ENCODE data around the gene LPCAT3.

LPCAT3 gene

GRCh38 chr12:6955108-6956020 lies 62.9 kb downstream of the LPCAT3 start:
- Histone ChIP-seq H3K79me1 (ENCODE audit: low read depth, low read length) (no peaks in the 10 kb centered on the region), H3K27me3 (ENCODE audit: control insufficient read depth in 3 of 3, insufficient read depth in 3 of 3, low read depth in 1 of 3, low read length in 3 of 3) (no peaks in the 10 kb centered on the region), H2BK12ac (ENCODE audit: low read length) (peak overlapping the region; percentile 30), H3K9ac (ENCODE audit: low read depth, low read length, poor library complexity) (peak overlapping the region; percentile 60), H3K36me3 (replicated peaks in 1 of 2; ENCODE audit: control insufficient read depth in 2 of 2, insufficient read depth in 2 of 2, low read length in 2 of 2) (no peaks in the 10 kb centered on the region), H4K91ac (ENCODE audit: low read depth, low read length, poor library complexity) (no peak overlapping the region), H2BK5ac (ENCODE audit: low read length) (peak overlapping the region; percentile 44), H2BK120ac (ENCODE audit: low read depth, low read length) (peak overlapping the region; percentile 41), H3K4me2 (ENCODE audit: insufficient read depth, low read length, poor library complexity, severe bottlenecking) (no peak overlapping the region), H3K27ac (replicated peaks; ENCODE audit: low read length) (no peak overlapping the region), H3K23ac (ENCODE audit: low read depth, low read length, poor library complexity) (peak overlapping the region; percentile 34), H3K18ac (ENCODE audit: low read length) (no peak overlapping the region), H3K4ac (ENCODE audit: low read length) (no peak overlapping the region), H2AFZ (ENCODE audit: low read length) (no peak overlapping the region), H3K9me3 (replicated peaks in 1 of 2; ENCODE audit: control insufficient read depth in 2 of 2, insufficient read depth in 1 of 2, low read depth in 1 of 2, low read length in 2 of 2) (no peaks in the 10 kb centered on the region), H3K14ac (ENCODE audit: low read length) (no peak overlapping the region), H3K4me3 (ENCODE audit: low read length in 2 of 2) (no peak overlapping the region), H2AK5ac (ENCODE audit: low read depth, low read length) (peak overlapping the region; percentile 91), H2BK15ac (ENCODE audit: low read length) (peak overlapping the region; percentile 75), H4K8ac (ENCODE audit: low read depth, low read length) (no peak overlapping the region), H3K4me1 (ENCODE audit: control insufficient read depth in 2 of 2, insufficient read depth in 1 of 2, low read depth in 1 of 2, low read length in 2 of 2) (peaks cover 2 to 25% of the 10 kb centered on the region in 2 donors)
- WGBS, 2 donors (ENCODE audit: extremely low coverage in 2 of 2, insufficient read length in 2 of 2, insufficient replicate concordance in 1 of 2): no CpG with 5 or more reads among the region's 22 CpGs
- DNase-seq (ENCODE audit: low spot score): no peak

- H3K14ac ChIP-seq (ENCODE audit: low read length): no peak overlapping the region
- H2AK5ac ChIP-seq (ENCODE audit: low read depth, low read length): peak overlapping the region; percentile 91
- peak overlapping the region; percentile 30 for H2BK12ac ChIP-seq (ENCODE audit: low read length)
- H3K36me3 ChIP-seq (replicated peaks in 1 of 2; ENCODE audit: control insufficient read depth in 2 of 2, insufficient read depth in 2 of 2, low read length in 2 of 2): no peaks in the 10 kb centered on the region
- peak overlapping the region; percentile 57 for H3K18ac ChIP-seq (ENCODE audit: low read length)
- H3K27ac ChIP-seq (replicated peaks; ENCODE audit: low read length): no peak overlapping the region
- H3K79me1 ChIP-seq (ENCODE audit: low read depth, low read length): no peaks in the 10 kb centered on the region
- H3K4me3 ChIP-seq (ENCODE audit: low read length in 2 of 2): no peak overlapping the region
- no peak overlapping the region for H3K4ac ChIP-seq (ENCODE audit: low read length)
- no peak overlapping the region for H3K4me2 ChIP-seq (ENCODE audit: insufficient read depth, low read length, poor library complexity, severe bottlenecking)
- H2BK15ac ChIP-seq (ENCODE audit: low read length): peak overlapping the region; percentile 95
- H2BK120ac ChIP-seq (ENCODE audit: low read depth, low read length): no peak overlapping the region
- H4K8ac ChIP-seq (ENCODE audit: low read depth, low read length): no peak overlapping the region
- H3K9ac ChIP-seq (ENCODE audit: low read depth, low read length, poor library complexity): no peak overlapping the region
- peaks cover 2 to 25% of the 10 kb centered on the region in 2 donors for H3K4me1 ChIP-seq (ENCODE audit: control insufficient read depth in 2 of 2, insufficient read depth in 1 of 2, low read depth in 1 of 2, low read length in 2 of 2)
- H4K91ac ChIP-seq (ENCODE audit: low read depth, low read length, poor library complexity): no peak overlapping the region
- H3K23ac ChIP-seq (ENCODE audit: low read depth, low read length, poor library complexity): peak overlapping the region; percentile 34
- peak overlapping the region; percentile 66 for H2BK5ac ChIP-seq (ENCODE audit: low read length)
- no peak for DNase-seq (ENCODE audit: low spot score)
- no peaks in the 10 kb centered on the region for H3K9me3 ChIP-seq (replicated peaks in 1 of 2; ENCODE audit: control insufficient read depth in 2 of 2, insufficient read depth in 1 of 2, low read depth in 1 of 2, low read length in 2 of 2)
- no CpG with 5 or more reads among the region's 21 CpGs for WGBS, 2 donors (ENCODE audit: extremely low coverage in 2 of 2, insufficient read length in 2 of 2, insufficient replicate concordance in 1 of 2)
- H3K27me3 ChIP-seq (ENCODE audit: control insufficient read depth in 3 of 3, insufficient read depth in 3 of 3, low read depth in 1 of 3, low read length in 3 of 3): no peaks in the 10 kb centered on the region
- peak overlapping the region; percentile 80 for H2AFZ ChIP-seq (ENCODE audit: low read length)
Observed at GRCh38 chr12:6954316-6955107, 63.8 kb downstream of the LPCAT3 start.

- H2BK120ac ChIP-seq (ENCODE audit: low read depth, low read length): no peak overlapping the region
- no peak overlapping the region for H4K8ac ChIP-seq (ENCODE audit: low read depth, low read length)
- no CpG with 5 or more reads among the region's 24 CpGs for WGBS, 2 donors (ENCODE audit: extremely low coverage in 2 of 2, insufficient read length in 2 of 2, insufficient replicate concordance in 1 of 2)
- no peak overlapping the region for H3K4me3 ChIP-seq (ENCODE audit: low read length in 2 of 2)
- peak overlapping the region; percentile 76 for H3K18ac ChIP-seq (ENCODE audit: low read length)
- peak overlapping the region; percentile 18 for H3K4me2 ChIP-seq (ENCODE audit: insufficient read depth, low read length, poor library complexity, severe bottlenecking)
- no peak overlapping the region for H2BK12ac ChIP-seq (ENCODE audit: low read length)
- H2BK15ac ChIP-seq (ENCODE audit: low read length): peak overlapping the region; percentile 97
- H3K4me1 ChIP-seq (ENCODE audit: control insufficient read depth in 2 of 2, insufficient read depth in 1 of 2, low read depth in 1 of 2, low read length in 2 of 2): peaks cover 2 to 19% of the 10 kb centered on the region in 2 donors
- peak overlapping the region; percentile 60 for H3K9ac ChIP-seq (ENCODE audit: low read depth, low read length, poor library complexity)
- H3K14ac ChIP-seq (ENCODE audit: low read length): no peak overlapping the region
- H2AFZ ChIP-seq (ENCODE audit: low read length): peak overlapping the region; percentile 80
- H2AK5ac ChIP-seq (ENCODE audit: low read depth, low read length): peak overlapping the region; percentile 91
- no peak overlapping the region for H3K27ac ChIP-seq (replicated peaks; ENCODE audit: low read length)
- peak overlapping the region; percentile 34 for H3K23ac ChIP-seq (ENCODE audit: low read depth, low read length, poor library complexity)
- no peaks in the 10 kb centered on the region for H3K79me1 ChIP-seq (ENCODE audit: low read depth, low read length)
- no peaks in the 10 kb centered on the region for H3K36me3 ChIP-seq (replicated peaks in 1 of 2; ENCODE audit: control insufficient read depth in 2 of 2, insufficient read depth in 2 of 2, low read length in 2 of 2)
- H4K91ac ChIP-seq (ENCODE audit: low read depth, low read length, poor library complexity): no peak overlapping the region
- no peaks in the 10 kb centered on the region for H3K27me3 ChIP-seq (ENCODE audit: control insufficient read depth in 3 of 3, insufficient read depth in 3 of 3, low read depth in 1 of 3, low read length in 3 of 3)
- no peak for DNase-seq (ENCODE audit: low spot score)
- no peaks in the 10 kb centered on the region for H3K9me3 ChIP-seq (replicated peaks in 1 of 2; ENCODE audit: control insufficient read depth in 2 of 2, insufficient read depth in 1 of 2, low read depth in 1 of 2, low read length in 2 of 2)
- peak overlapping the region; percentile 93 for H3K4ac ChIP-seq (ENCODE audit: low read length)
- H2BK5ac ChIP-seq (ENCODE audit: low read length): peak overlapping the region; percentile 66
Observed at GRCh38 chr12:6953442-6954315, 64.6 kb downstream of the LPCAT3 start.
